Gastroesophageal sphincter (tissue), 3 donors: Measurements from ENCODE around the gene FAM234A.

Experiments used
- CTCF ChIP-seq, 4 experiments: fragments of 200-600 bp in 2 of 4; fragments of 450-650 bp in 2 of 4; sonication (generic) in 1 of 4; IDR thresholded peaks; one replicate each; pipeline ENCODE4 v1.5.1; 2017 to 2019; ENCODE audit warnings: antibody characterized with exemption in 4 of 4, mild to moderate bottlenecking in 2 of 4, moderate library complexity in 2 of 4
- POLR2A ChIP-seq, 2 donors: fragments of 450-650 bp; IDR thresholded peaks; one replicate each; pipeline ENCODE4 v1.6.1; 2017; ENCODE audit warnings: antibody characterized with exemption in 2 of 2, mild to moderate bottlenecking in 2 of 2, moderate library complexity in 1 of 2

- TF ChIP-seq POLR2A (IDR thresholded peaks at IDR 0.05) = no peak
- TF ChIP-seq CTCF (IDR thresholded peaks at IDR 0.05) = no peak
Observed at GRCh38 chr16:188674-189073, 45.9 kb upstream of the FAM234A start.
